GM18861 (cell line): ENCODE measurements around the gene PHPT1.
"Not testable (repeated sequence)": the region's sequence is repeated elsewhere in the genome, so short reads cannot be mapped to it uniquely, and the experiment has no call there.

Source experiments
- ATAC-seq: cut with Tn5 transposase; IDR thresholded peaks from one replicate; pipeline ENCODE4 v1.9.1; 2021; ENCODE audit not compliant: unreplicated experiment

PHPT1 gene

DNA sequence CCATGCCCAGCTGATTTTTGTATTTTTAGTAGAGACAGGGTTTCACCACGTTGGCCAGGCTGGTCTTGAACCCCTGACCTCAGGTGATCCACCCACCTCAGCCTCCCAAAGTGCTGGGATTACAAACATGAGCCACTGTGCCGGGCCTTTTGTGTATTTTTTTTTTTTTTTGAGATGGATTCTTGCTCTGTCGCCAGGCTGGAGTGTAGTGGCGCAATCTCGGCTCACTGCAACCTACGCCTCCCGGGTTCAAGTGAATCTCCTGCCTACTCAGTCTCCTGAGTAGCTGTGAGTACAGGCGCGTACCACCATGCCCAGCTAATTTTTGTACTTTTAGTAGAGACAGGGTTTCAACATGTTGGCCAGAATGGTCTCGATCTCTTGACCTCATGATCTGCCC is 34.5 kb downstream of the PHPT1 start:
- not testable (repeated sequence) for ATAC-seq

DNA sequence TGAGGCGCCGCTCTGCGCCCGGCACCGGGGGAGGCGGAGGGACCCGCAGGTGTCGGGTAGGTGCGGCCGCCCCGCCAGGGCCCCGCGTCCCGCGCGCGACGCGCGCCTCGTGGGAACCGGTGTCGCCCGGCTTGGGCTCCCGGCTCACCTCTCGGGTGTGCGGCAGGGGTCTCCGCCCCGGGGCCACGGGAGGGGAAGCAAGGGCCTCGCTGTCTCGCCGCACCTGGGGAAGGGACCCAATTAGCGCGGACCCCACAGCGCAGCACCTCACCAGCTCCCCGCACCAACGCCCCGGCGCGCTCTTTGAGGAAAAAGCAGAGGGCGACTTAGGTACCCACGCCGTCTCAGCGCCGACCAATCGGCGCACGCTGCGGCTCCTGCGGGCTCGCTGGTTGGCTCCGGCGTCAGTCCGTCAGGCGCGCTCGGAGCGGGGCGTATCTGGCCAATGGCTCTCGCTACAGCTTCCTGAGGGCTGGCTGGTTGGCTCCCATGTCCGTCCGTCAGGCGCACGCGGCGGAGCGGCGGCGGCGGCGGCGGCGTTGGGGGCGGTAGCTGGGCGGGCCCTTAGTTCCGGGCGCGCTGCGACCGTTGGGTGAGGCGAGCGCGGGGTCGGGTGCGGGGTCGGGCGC is 36.9 kb downstream of the PHPT1 start, which contains the start of gene TRAF2:
TSS of gene TRAF2 (plus strand) at position 567 of the 629 bp plus-strand sequence. CDS start 12,225 bp downstream, outside the sequence.
- peak; percentile 81 for ATAC-seq

DNA sequence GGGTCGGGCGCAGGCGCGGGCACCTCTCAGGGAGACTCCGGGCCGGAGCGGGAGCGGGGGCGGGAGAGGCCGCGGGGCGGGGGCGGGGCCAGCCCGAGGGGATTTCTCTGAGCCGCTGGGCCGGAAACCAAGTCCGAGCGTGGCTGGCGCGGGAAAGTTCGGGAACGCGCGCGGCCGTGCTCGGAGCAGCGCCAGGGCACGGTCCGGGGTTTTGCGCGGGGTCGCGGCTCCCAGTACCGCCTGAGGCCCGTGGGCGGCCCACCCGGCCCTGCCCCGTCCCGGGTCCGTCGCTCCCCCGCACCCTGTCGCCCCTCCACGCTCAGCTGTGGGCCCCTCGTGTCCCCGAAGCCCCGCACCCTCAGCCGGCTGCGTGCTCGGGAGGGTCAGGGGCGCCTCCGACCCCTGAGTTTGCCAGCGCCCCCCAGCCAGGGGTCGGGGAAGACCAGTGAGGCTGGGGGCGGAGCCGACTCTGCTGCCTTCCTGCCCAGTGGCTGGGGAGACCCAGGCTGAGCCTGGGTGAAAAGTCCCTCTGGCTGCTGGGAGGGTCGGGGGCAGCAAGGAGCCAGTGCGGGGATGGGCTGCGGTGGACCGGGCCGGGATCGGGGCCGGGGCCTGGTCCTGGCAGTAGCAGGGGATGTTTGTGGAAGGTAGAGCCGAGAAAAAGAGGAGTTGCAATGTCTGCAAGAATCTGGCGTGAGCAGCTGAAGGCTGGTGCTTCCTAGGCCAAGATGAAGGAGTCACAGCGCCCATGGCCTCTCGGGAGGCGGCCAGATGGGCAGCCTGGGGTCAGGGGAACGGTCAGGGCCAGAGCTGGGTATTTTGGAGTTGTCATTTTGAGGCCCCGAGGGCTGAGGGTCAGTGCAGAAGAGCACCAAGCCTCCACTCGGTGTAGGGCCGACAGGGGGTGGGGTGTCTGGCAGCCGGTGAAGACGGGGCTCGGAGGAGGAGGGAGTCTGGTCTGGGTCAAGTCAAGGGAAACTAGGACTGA is 37.7 kb downstream of the PHPT1 start:
- peak; percentile 6 for ATAC-seq

DNA sequence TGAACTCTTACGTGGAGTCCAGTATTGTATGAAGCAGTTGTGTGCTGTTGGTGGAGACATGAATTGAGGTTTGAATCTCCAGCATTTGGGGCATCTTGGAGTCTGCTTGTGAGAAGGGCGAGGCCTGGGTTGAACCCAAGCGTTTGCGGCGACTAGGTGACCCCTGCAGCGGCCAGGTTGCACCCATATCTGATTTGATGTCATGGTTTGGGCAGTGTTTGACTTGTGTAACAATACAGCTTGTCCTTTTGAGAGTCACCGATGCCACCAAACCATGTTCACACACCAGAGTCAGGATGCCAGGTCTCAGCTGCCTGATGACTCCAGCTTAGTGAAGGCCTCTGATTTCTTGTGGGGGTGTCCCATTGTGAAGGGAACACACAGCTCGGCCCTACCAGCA is 39.2 kb downstream of the PHPT1 start:
- ATAC-seq: no peak

DNA sequence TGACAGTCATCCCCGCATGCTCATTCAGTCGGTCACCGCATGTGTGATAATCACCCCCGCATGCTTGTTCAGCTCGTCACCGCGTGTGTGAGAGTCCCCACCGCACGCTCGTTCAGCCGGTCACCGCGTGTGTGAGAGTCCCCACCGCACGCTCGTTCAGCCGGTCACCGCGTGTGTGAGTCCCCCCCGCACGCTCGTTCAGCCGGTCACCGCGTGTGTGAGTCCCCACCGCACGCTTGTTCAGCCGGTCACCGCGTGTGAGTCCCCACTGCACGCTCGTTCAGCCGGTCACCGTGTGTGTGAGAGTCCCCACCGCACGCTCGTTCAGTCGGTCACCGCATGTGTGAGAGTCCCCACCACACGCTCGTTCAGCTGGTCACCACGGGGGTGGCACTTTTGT is 40.6 kb downstream of the PHPT1 start:
- no peak for ATAC-seq

DNA sequence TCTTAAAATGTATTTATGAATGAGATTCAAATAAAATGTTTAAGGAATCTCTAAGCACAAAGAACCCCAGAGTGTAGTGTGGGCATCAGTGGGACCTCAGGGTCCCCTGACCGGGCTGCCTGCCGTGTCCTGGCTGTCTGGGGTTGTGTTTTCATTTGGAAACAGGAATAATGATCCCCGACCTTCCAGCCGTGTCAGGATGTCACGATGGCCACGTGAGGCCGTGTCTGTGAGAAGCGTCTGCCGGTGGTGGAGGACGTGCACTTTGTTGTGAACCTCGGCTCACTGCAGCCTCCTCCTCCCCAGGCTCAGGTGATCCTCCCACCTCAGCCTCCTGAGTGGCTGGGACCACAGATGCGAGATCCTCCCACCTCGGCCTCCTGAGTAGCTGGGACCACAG is 41.5 kb downstream of the PHPT1 start:
- no peak for ATAC-seq

DNA sequence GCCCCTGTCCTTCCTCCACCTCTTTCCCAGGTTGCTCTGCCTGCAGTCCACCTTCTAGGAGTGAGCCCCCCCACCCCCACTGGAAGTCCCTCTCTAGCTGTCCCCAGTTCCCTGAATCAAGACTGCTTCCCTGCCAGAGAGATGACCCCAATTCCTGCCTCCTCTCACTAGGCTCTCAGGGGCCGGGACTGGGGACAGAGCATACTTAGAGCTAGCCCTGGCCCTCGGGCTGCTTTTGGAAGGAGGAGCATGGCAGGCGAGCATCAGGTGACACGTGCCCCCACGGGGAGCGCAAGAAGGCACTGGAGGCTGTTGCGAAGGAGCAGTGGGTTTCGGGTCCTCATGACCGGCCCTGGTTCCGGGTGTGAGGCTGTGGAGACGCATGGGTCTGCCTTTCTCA is 46.8 kb downstream of the PHPT1 start:
- no peak for ATAC-seq

DNA sequence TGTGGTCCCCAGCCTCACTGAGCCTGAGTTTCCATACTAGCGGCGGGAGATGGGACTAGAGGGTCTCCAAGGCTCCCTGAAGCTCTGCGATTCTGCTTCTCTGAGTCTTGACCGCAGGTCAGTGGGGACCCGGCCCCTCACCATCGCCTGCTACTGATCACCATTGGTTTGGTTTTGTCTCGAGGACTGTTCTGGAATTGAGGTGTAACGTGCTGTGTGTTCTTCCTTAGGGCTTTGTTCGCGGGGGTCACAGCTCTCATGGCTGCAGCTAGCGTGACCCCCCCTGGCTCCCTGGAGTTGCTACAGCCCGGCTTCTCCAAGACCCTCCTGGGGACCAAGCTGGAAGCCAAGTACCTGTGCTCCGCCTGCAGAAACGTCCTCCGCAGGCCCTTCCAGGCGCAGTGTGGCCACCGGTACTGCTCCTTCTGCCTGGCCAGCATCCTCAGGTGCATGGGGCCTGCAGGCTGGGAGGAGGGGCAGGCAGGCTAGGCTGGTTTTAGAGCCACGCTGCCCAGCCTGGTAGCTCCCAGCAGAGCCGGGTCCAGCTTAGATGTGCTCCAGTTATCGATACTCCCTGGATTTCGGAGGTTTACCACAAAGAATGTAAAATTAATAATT is 49.4 kb downstream of the PHPT1 start:
- no peak for ATAC-seq

DNA sequence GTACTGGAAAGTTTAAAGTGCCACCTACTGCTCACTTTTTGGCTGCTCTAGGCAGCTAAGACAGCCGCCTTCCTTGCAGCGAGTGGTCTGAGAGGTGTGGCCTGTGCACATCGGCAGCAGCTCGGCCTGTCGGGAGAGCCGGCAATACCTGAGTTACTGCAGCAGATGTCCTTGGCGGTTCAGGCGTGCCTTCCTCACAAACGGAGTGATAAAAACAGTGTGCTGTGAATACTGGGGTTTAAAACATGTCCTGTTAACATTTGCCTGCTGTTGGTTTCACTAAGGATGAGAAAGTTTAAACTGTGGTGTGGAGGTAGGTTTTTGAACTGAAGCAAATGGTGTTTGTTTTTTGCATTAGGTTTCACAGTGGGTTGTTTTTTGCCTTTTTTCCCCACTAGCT is 50.0 kb downstream of the PHPT1 start:
- ATAC-seq: no peak

DNA sequence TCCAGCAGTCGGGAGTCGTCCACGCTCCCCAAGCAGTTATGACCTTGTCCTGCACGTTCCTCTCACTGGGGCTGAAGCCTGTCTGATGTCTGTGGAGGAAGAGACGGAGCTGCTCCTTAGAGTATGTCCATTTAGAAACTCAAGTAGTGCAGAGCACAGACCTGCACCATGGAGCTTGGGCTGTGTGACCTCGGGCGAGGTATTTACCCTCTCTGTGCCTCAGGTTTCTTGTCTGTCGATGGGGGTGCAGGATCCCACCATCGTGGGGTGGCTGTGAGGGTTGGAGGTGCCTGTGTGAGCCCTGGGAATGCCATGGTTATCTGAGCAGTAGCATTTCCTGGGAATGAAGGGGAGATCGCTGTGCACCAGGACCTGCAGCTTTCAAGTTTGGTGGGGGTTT is 51.3 kb downstream of the PHPT1 start:
- no peak for ATAC-seq
